GM23338 (cell line): ENCODE measurements around the gene CDC42BPB. TPM values are rescaled to one million over a fixed set of nuclear protein-coding genes. Genes with fewer than 3 reads are reported as not detected.

ENCODE experiments used
- ATAC-seq: fragments of 200-7000 bp; cut with Tn5 transposase; 3 replicates; pipeline ENCODE4 v1.9.1; 2020
- DNase-seq: peaks from one replicate; pipeline ENCODE4 v3.0.0-alpha.2; 2015; ENCODE audit warnings: low spot score
- H2AFZ ChIP-seq: fragments of 200-600 bp; sonication (generic); 2 replicates; pipeline ENCODE4 v1.8.0; 2016; ENCODE audit warnings: antibody characterized with exemption, mild to moderate bottlenecking, moderate library complexity
- H3F3A ChIP-seq: fragments of 200-600 bp; sonication (generic); replicated peaks from 2 replicates; pipeline ENCODE4 v1.8.0; 2017; ENCODE audit warnings: antibody characterized with exemption, mixed run types, low read depth
- H3K27ac ChIP-seq: fragments of 200-600 bp; sonication (generic); 2 replicates; pipeline ENCODE4 v1.6.1; 2016; ENCODE audit warnings: low read depth
- H3K27me3 ChIP-seq: fragments of 200-600 bp; sonication (generic); 2 replicates; pipeline ENCODE4 v1.8.0; 2016; ENCODE audit warnings: mild to moderate bottlenecking, mixed run types, moderate library complexity; ENCODE audit not compliant: insufficient read depth
- H3K36me3 ChIP-seq: fragments of 200-600 bp; sonication (generic); 2 replicates; pipeline ENCODE4 v1.8.0; 2016; ENCODE audit warnings: mild to moderate bottlenecking; ENCODE audit not compliant: insufficient read depth
- H3K4me1 ChIP-seq: fragments of 200-600 bp; sonication (generic); 2 replicates; pipeline ENCODE4 v1.8.0; 2016; ENCODE audit warnings: mild to moderate bottlenecking, moderate library complexity; ENCODE audit not compliant: insufficient read depth
- H3K4me2 ChIP-seq: fragments of 200-600 bp; sonication (generic); 2 replicates; pipeline ENCODE4 v1.7.1; 2017; ENCODE audit warnings: mixed run types
- H3K4me3 ChIP-seq: fragments of 200-600 bp; sonication (generic); 2 replicates; pipeline ENCODE4 v1.6.1; 2016; ENCODE audit warnings: mixed run types
- H3K79me2 ChIP-seq: fragments of 200-600 bp; sonication (generic); replicated peaks from 2 replicates; pipeline ENCODE4 v1.8.0; 2017; ENCODE audit warnings: mild to moderate bottlenecking; ENCODE audit not compliant: insufficient read depth
- H3K9me2 ChIP-seq: fragments of 200-600 bp; sonication (generic); 2 replicates; pipeline ENCODE4 v1.8.0; 2017; ENCODE audit not compliant: insufficient read depth
- H4K20me1 ChIP-seq: fragments of 200-600 bp; sonication (generic); replicated peaks from 2 replicates; pipeline ENCODE4 v1.8.0; 2017; ENCODE audit warnings: mild to moderate bottlenecking; ENCODE audit not compliant: insufficient read depth
- H3K27ac Mint-ChIP-seq: 2 replicates; pipeline ENCODE4 v1.8.0; 2020; ENCODE audit warnings: inconsistent platforms, mild to moderate bottlenecking, moderate library complexity, mixed read lengths
- H3K27me3 Mint-ChIP-seq: 3 replicates; pipeline ENCODE4 v1.8.0; 2022; ENCODE audit warnings: low read depth, mild to moderate bottlenecking, moderate library complexity, mixed read lengths, inconsistent platforms; ENCODE audit not compliant: insufficient read depth, poor library complexity
- H3K36me3 Mint-ChIP-seq: 3 replicates; pipeline ENCODE4 v1.8.0; 2021; ENCODE audit warnings: low read depth, mild to moderate bottlenecking, inconsistent platforms, moderate library complexity, mixed read lengths
- H3K4me1 Mint-ChIP-seq: 3 replicates; pipeline ENCODE4 v1.8.0; 2020; ENCODE audit warnings: mild to moderate bottlenecking, inconsistent platforms, mixed read lengths
- H3K4me3 Mint-ChIP-seq: 3 replicates; pipeline ENCODE4 v1.8.0; 2021; ENCODE audit warnings: moderate library complexity, mild to moderate bottlenecking, inconsistent platforms, mixed read lengths
- H3K9me3 Mint-ChIP-seq: 3 replicates; pipeline ENCODE4 v1.8.0; 2020; ENCODE audit warnings: moderate library complexity, mild to moderate bottlenecking, inconsistent platforms, mixed read lengths
- CREB1 ChIP-seq: fragments of 250-450 bp; sonication (Bioruptor Pico); IDR thresholded peaks from 2 replicates; pipeline ENCODE4 v1.5.0; 2020; ENCODE audit warnings: low read depth, mild to moderate bottlenecking, moderate library complexity
- CTCF ChIP-seq, 2 experiments: fragments of 200-600 bp in 1 of 2; sonication (generic) in 1 of 2; conservative IDR thresholded peaks; 2 replicates each; pipeline versions ENCODE4 v1.5.1 to v1.6.1; 2016 to 2017; ENCODE audit warnings: antibody characterized with exemption in 2 of 2, low read depth in 2 of 2, mild to moderate bottlenecking in 2 of 2, moderate library complexity in 1 of 2
- ETS1 ChIP-seq: IDR thresholded peaks from 2 replicates; pipeline ENCODE4 v1.6.1; 2016; ENCODE audit warnings: antibody characterized with exemption
- EZH2 ChIP-seq: fragments of 200-600 bp; sonication (generic); IDR thresholded peaks from one replicate; pipeline ENCODE4 v1.8.0; 2017; ENCODE audit warnings: antibody characterized with exemption, mild to moderate bottlenecking, low read depth; ENCODE audit not compliant: unreplicated experiment
- NANOG ChIP-seq: IDR thresholded peaks from 2 replicates; pipeline ENCODE4 v1.6.1; 2016; ENCODE audit warnings: antibody characterized with exemption, borderline replicate concordance
- POLR2AphosphoS5 ChIP-seq: IDR thresholded peaks from 2 replicates; pipeline ENCODE4 v1.6.1; 2016; ENCODE audit warnings: antibody characterized with exemption, low read depth
- STAT1 ChIP-seq: IDR thresholded peaks from one replicate; pipeline ENCODE4 v1.6.1; 2016; ENCODE audit warnings: antibody characterized with exemption; ENCODE audit not compliant: unreplicated experiment
- ZNF114 ChIP-seq: fragments of 250-450 bp; sonication (Bioruptor Pico); IDR thresholded peaks from 2 replicates; pipeline ENCODE4 v1.5.0; 2020; ENCODE audit warnings: mild to moderate bottlenecking, moderate library complexity
- ZNF462 ChIP-seq: fragments of 250-450 bp; sonication (Bioruptor Pico); IDR thresholded peaks from 2 replicates; pipeline ENCODE4 v1.5.0; 2020; ENCODE audit warnings: mild to moderate bottlenecking, moderate library complexity
- polyA plus RNA-seq: library from polyadenylated mRNA; unstranded; fragments of >200 nt; fragmentation: Nextera tagmentation; extraction: Ambion mirVana; gene quantifications from 2 replicates; pipeline ENCODE4 v1.2.1, GENCODE V29; 2016
- total RNA-seq: library from RNA; depleted of rRNA; stranded (reverse); fragments of >200 nt; shearing (Covaris generic); gene quantifications from 2 replicates; pipeline ENCODE4 v1.2.3, GENCODE V29; 2014

The CDC42BPB gene
- total and polyA plus RNA-seq, 2 experiments from 2014 or later, result 12.3 to 127 TPM

GRCh38 chr14:103007555-103007954 lies 49.8 kb downstream of the CDC42BPB start:
- H3K4me1 ChIP-seq, result no peaks in the 10 kb centered on the region
- H3K4me3 ChIP-seq, result no peak overlapping the region
- no peaks in the 10 kb centered on the region; the same call in 1 of the 2 replicates for H3K36me3 ChIP-seq
- no peak overlapping the region for H3K4me3 Mint-ChIP-seq
- H3K36me3 Mint-ChIP-seq, result peaks cover 41% of the 10 kb centered on the region
- no peaks in the 10 kb centered on the region for H3F3A ChIP-seq
- no peak for ATAC-seq
- no peak overlapping the region for H3K27ac Mint-ChIP-seq
- H3K27me3 ChIP-seq, result no peaks in the 10 kb centered on the region
- H3K27ac ChIP-seq, result no peak overlapping the region
- peaks cover 7% of the 10 kb centered on the region for H3K27me3 Mint-ChIP-seq
- TF ChIP-seq CREB1 (CRISPR knock-in tag) (no peak), STAT1 (no peak)
- no peaks in the 10 kb centered on the region for H3K9me3 Mint-ChIP-seq
- DNase-seq, result no peak
- no peak overlapping the region for H2AFZ ChIP-seq
- H3K4me2 ChIP-seq, result no peak overlapping the region
- H3K4me1 Mint-ChIP-seq, result peaks cover 2% of the 10 kb centered on the region; the same call in 1 of the 3 replicates
- H3K79me2 ChIP-seq, result peaks cover 13% of the 10 kb centered on the region; the same call in 1 of the 2 replicates
- peaks cover 22% of the 10 kb centered on the region for H4K20me1 ChIP-seq
- H3K9me2 ChIP-seq, result no peaks in the 10 kb centered on the region

- Mint-ChIP-seq H3K36me3 (peaks cover 45% of the 10 kb centered on the region), H3K27me3 (peaks cover 5% of the 10 kb centered on the region), H3K27ac (no peak overlapping the region), H3K4me1 (peaks cover 2% of the 10 kb centered on the region; the same call in 1 of the 3 replicates), H3K9me3 (no peaks in the 10 kb centered on the region), H3K4me3 (no peak overlapping the region)
- Histone ChIP-seq H3F3A (no peaks in the 10 kb centered on the region), H3K27ac (no peak overlapping the region), H3K36me3 (no peaks in the 10 kb centered on the region; the same call in 1 of the 2 replicates), H3K4me3 (no peak overlapping the region), H2AFZ (no peak overlapping the region), H4K20me1 (peaks cover 22% of the 10 kb centered on the region), H3K4me2 (no peak overlapping the region), H3K4me1 (no peaks in the 10 kb centered on the region), H3K79me2 (peaks cover 11% of the 10 kb centered on the region; the same call in 1 of the 2 replicates), H3K27me3 (no peaks in the 10 kb centered on the region), H3K9me2 (no peaks in the 10 kb centered on the region)
- DNase-seq, result no peak
- ATAC-seq, result no peak
- no peak for TF ChIP-seq ZNF462 (CRISPR knock-in tag)
- no peak for TF ChIP-seq EZH2
- no peak for TF ChIP-seq CREB1 (CRISPR knock-in tag)
- no peak for TF ChIP-seq POLR2AphosphoS5
- TF ChIP-seq STAT1, result no peak
- TF ChIP-seq NANOG, result no peak
- no peak for TF ChIP-seq ETS1
- no peak for TF ChIP-seq CTCF (conservative IDR thresholded peaks at IDR 0.05; ENCODE audit: low read depth in 2 of 2)
- no peak for TF ChIP-seq ZNF114
Measured at GRCh38 chr14:103006991-103007520, 50.3 kb downstream of the CDC42BPB start.
